Mucosa of rectum (tissue), 2 donors: ENCODE measurements around the gene SNX9.
"Not testable (repeated sequence)": the region's sequence is repeated elsewhere in the genome, so short reads cannot be mapped to it uniquely, and the experiment has no call there.

Source experiments
- H3K27ac ChIP-seq, 2 donors: one replicate each; pipeline ENCODE4 v1.7.0; 2013; ENCODE audit warnings: inconsistent platforms in 2 of 2, low read depth in 2 of 2, low read length in 2 of 2
- H3K27me3 ChIP-seq, 2 donors: one replicate each; pipeline ENCODE4 v1.7.0; 2013; ENCODE audit warnings: low read length in 2 of 2; ENCODE audit not compliant: control insufficient read depth in 2 of 2, insufficient read depth in 2 of 2
- H3K36me3 ChIP-seq, 2 donors: one replicate each; pipeline ENCODE4 v1.7.0; 2013; ENCODE audit warnings: low read length in 2 of 2; ENCODE audit not compliant: control insufficient read depth in 2 of 2, insufficient read depth in 2 of 2
- H3K4me1 ChIP-seq, 2 donors: one replicate each; pipeline ENCODE4 v1.7.0; 2013; ENCODE audit warnings: low read length in 2 of 2, mild to moderate bottlenecking in 1 of 2; ENCODE audit not compliant: control insufficient read depth in 2 of 2, insufficient read depth in 2 of 2
- H3K4me3 ChIP-seq, 2 donors: one replicate each; pipeline ENCODE4 v1.7.0; 2013; ENCODE audit warnings: low read length in 2 of 2
- H3K9ac ChIP-seq, 2 donors: one replicate each; pipeline ENCODE4 v1.7.0; 2013; ENCODE audit warnings: low read length in 2 of 2, low read depth in 1 of 2, mild to moderate bottlenecking in 1 of 2
- H3K9me3 ChIP-seq, 2 donors: one replicate each; pipeline ENCODE4 v1.7.0; 2013; ENCODE audit warnings: low read length in 2 of 2; ENCODE audit not compliant: control insufficient read depth in 2 of 2
- donor health status: healthy.
- donor health status: Normal muscosa, but diverticular disease.

SNX9 gene

DNA sequence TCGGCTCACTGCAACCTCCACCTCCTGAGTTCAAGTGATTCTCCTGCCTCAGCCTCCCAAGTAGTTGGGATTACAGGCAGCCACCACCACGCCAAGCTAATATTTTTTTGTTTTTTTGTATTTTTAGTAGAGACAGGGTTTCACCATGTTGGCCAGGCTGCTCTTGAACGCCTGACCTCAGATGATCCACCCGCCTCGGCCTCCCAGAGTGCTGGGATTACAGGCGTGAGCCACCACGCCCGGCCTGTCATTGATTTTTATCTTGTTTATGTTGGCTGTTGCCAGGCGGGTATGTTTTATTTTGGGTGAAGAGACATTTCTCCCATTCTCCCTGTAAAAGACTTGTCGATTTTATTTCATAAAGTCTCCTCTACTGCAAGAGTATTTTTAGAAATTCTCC lies 32.8 kb downstream of the SNX9 start:
- peaks cover 5 to 15% of the 10 kb centered on the region in 2 donors for H3K4me1 ChIP-seq
- not testable (repeated sequence) for H3K27ac ChIP-seq, H3K4me3 ChIP-seq, H3K9me3 ChIP-seq, H3K9ac ChIP-seq, H3K36me3 ChIP-seq, H3K27me3 ChIP-seq

DNA sequence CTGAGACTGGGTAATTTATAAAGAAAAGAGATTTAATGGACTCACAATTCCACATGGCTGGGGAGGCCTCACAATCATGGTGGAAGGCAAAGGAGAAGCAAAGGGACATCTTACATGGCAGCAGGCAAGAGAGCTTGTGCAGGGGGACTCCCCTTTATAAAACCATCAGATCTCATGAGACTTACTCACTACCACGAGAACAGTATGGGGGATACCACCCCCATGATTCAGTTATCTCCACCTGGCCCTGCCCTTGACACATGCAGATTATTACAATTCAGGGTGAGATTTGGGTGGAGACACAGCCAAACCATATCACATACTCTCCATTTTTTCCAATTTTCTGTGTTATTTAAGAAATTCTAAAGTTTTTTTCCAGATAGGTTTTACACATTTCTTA lies 35.6 kb downstream of the SNX9 start:
- H3K36me3 ChIP-seq, H3K27ac ChIP-seq, H3K27me3 ChIP-seq, H3K9ac ChIP-seq, H3K4me3 ChIP-seq, H3K9me3 ChIP-seq: not testable (repeated sequence)
- peaks cover 5 to 15% of the 10 kb centered on the region in 2 donors for H3K4me1 ChIP-seq

DNA sequence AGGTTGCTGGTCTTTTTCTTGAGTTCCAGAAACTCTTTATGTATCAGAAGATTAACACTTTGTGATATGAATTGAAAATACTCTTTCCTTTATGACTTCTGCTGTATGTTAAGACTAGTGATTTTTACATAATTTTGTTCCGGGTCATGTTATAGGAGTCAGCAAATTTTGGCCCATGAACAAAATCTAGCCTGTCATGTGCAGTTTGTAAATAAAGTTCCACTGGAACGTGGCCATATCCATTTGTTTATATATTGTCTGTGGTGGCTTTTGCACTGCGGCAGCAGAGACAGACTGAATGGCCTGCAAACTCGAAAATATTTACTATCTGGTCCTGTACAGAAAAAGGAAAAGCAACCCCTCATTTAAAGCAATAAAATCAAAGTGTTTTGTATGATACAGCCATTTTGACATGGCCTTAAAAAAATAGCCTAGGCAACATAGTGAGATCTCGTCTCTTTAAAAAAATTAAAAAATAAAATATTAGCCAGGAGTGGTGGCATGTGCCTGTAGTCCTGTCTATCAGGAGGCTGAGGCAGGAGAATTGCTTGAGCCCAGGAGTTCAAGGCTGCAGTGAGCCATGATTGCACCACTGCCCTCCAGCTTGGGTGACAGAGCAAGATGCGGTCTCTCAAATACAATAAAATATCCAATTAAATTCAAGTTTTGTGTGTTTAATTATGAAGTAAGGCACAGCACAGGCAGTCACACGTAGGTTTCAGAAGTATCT lies 36.9 kb downstream of the SNX9 start:
- Histone ChIP-seq H3K36me3 (no peaks in the 10 kb centered on the region), H3K9ac (no peak overlapping the region), H3K27ac (no peak overlapping the region), H3K27me3 (no peaks in the 10 kb centered on the region), H3K4me1 (peaks cover 5 to 10% of the 10 kb centered on the region in 2 donors), H3K4me3 (no peak overlapping the region), H3K9me3 (no peaks in the 10 kb centered on the region)

DNA sequence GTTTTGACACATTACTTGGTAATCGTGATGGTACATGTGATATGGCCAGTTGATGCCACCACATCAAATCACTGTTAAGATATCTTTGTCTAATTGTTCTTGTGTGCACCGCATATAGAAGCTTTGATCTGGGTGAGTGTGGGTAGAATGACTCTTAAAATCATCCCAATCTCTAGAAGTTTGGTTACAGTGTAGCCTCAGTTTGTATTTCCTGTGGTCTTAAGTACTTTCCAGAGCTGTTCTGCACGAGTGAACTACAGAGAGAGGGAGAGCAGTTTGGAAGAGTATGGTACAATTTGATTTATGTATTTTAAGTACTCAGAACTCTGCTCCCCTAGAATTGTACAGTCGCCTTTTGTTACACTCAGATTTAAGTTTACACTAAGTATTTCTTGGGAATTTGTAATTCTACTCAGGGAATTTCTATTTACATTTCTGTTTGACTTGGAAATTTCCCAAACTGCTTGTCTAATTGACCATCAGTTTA lies 37.5 kb downstream of the SNX9 start:
- Histone ChIP-seq H3K4me1 (peaks cover 5 to 7% of the 10 kb centered on the region in 2 donors), H3K4me3 (no peak overlapping the region), H3K27me3 (no peaks in the 10 kb centered on the region), H3K36me3 (no peaks in the 10 kb centered on the region), H3K27ac (no peak overlapping the region), H3K9me3 (no peaks in the 10 kb centered on the region), H3K9ac (no peak overlapping the region)

DNA sequence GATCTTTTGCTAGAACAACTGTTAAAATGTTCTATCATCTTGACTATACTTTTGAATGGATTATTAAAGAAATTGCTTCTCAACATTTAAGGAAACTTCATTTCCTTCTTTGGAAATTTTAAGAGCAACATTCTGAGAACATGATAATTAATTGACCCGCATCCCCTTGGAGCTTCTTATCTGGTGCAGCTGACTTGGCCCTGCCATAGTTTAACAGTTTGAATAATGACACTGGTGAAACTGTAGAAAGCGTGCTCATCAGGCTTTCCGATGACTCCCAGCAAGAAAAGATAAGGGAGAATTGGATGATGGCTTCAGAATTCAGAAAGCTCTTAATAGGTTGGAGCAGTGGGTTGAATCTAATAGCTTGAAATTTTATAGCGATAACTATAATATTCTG lies 38.1 kb downstream of the SNX9 start:
- Histone ChIP-seq H3K27me3 (no peaks in the 10 kb centered on the region), H3K9me3 (no peaks in the 10 kb centered on the region), H3K27ac (no peak overlapping the region), H3K4me3 (no peak overlapping the region), H3K9ac (no peak overlapping the region), H3K36me3 (no peaks in the 10 kb centered on the region), H3K4me1 (peaks cover 5 to 7% of the 10 kb centered on the region in 2 donors)

DNA sequence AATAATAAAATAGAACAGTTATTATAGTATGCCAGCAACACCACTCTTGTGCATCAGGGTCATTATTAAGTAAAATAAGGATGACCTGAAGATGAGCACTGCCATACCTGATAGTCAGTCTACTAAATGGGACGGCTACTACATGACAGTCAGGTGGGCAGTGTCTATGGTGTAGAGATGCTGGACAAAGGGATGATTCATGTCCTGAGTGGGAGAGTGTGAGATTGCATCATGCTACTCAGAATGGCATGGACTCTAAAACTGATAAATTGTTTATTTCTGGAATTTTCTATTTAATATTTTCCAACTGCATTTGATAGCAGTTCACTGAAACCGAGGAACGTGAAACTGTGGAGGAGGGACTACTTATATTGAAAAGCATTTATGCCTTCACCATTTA lies 38.8 kb downstream of the SNX9 start:
- Histone ChIP-seq H3K27me3 (no peaks in the 10 kb centered on the region), H3K4me3 (no peak overlapping the region), H3K9me3 (no peaks in the 10 kb centered on the region), H3K9ac (no peak overlapping the region), H3K27ac (no peak overlapping the region), H3K4me1 (peaks cover 5 to 7% of the 10 kb centered on the region in 2 donors), H3K36me3 (no peaks in the 10 kb centered on the region)

DNA sequence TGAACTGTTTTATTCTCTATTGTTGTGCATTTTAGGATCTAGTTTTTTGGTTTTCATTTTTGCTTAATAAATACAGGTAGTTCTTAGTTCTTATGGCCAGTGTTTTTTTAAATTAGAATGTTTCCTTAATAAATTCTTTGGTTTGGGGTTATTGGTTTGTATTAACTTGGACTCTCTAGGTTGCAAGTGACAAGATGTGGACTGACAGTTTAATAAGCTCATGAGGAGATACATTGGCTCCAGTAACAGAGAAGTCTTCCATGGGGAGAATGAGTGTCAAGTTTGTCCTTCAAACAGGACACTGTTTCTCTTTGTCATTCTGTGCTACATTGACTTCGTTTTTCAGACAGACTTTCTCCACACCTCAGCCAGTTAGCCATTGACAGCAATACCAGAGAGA lies 39.7 kb downstream of the SNX9 start:
- Histone ChIP-seq H3K9me3 (no peaks in the 10 kb centered on the region), H3K27ac (no peak overlapping the region), H3K4me3 (no peak overlapping the region), H3K27me3 (no peaks in the 10 kb centered on the region), H3K4me1 (peaks cover 5 to 7% of the 10 kb centered on the region in 2 donors), H3K9ac (no peak overlapping the region), H3K36me3 (no peaks in the 10 kb centered on the region)

DNA sequence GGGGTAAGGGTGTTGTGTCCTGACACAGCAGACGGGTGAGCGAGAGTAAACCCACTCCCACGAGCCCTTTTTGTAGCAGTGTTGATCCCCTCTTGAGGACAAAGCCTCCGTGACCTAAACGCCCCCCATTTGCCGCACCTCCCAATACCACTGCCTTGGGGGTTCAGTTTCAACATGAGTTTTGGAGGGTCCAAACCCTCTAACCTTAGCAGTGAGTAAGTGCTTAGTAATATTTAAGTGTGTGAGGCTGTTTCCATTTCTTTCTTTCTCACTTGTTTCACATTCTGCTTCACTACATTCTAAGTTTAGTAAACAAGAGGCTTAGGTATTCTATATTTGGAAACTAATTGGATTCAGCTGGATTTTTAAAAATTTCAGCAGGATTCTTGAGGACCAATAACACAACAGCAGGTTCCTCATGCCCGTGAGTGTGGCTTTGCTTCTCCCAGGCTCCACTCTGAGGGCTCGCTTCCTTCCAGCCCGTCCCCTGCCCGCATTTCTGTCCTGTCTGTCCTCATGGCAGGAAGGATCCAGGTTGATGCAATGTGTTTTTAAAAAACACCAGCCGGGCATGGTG lies 41.2 kb downstream of the SNX9 start:
- H3K27me3 ChIP-seq = no peaks in the 10 kb centered on the region
- no peaks in the 10 kb centered on the region for H3K9me3 ChIP-seq
- peaks cover 0 to 5% of the 10 kb centered on the region in 2 donors for H3K36me3 ChIP-seq
- H3K27ac ChIP-seq = no peak overlapping the region
- no peak overlapping the region for H3K9ac ChIP-seq
- H3K4me1 ChIP-seq = peaks cover 5 to 7% of the 10 kb centered on the region in 2 donors
- no peak overlapping the region for H3K4me3 ChIP-seq

DNA sequence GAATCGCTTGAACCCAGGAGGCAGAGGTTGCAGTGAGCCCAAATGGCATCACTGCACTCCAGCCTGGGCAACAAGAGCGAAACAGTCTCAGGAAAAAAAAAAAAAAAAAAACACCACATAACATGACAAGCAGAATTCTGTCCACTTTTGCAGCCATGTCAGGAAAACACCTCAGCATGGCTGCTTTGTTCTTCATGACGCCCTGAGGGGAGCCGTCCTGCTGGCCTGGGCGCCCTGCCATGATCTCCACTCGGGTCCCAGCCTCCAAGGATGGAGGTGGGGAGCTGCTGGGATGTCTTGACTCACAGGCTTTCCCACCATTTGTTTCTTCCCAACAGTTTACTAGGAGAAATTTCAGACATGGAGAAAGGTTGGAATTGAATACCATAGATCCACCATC lies 42.2 kb downstream of the SNX9 start:
- H3K4me3 ChIP-seq = no peak overlapping the region
- H3K27me3 ChIP-seq = no peaks in the 10 kb centered on the region
- H3K9me3 ChIP-seq = no peaks in the 10 kb centered on the region
- peaks cover 3 to 5% of the 10 kb centered on the region in 2 donors for H3K4me1 ChIP-seq
- H3K27ac ChIP-seq = no peak overlapping the region
- H3K36me3 ChIP-seq = peaks cover 9 to 15% of the 10 kb centered on the region in 2 donors
- H3K9ac ChIP-seq = no peak overlapping the region

DNA sequence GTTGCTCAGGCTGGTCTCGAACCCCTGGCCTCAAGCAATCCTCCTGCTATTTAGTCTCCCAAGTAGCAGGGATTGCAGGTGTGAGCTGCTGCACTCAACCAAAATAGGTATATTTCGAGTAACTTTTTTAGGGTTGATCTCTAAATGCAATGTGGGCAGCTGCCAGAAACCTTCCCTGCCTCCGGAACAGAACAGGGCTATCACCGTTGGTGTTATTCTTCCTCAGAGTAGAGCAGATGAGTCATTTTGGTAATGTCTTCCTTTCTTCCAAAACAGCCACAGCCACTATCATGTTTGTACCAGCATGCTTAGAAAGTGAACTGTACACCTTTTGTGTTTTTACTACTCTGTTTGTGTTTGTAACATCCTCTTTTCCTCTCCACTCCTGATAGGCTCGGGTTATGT lies 44.1 kb downstream of the SNX9 start:
- no peak overlapping the region for H3K27ac ChIP-seq
- no peaks in the 10 kb centered on the region for H3K4me1 ChIP-seq

More for the DNA sequence above, 44.1 kb downstream of the SNX9 start:
- Histone ChIP-seq H3K27me3 (no peaks in the 10 kb centered on the region), H3K9ac (no peak overlapping the region), H3K36me3 (peaks cover 12 to 21% of the 10 kb centered on the region in 2 donors), H3K9me3 (no peaks in the 10 kb centered on the region), H3K4me3 (no peak overlapping the region)
